ELF-1 (cell line): ENCODE data around the gene CREBBP.

Experiments used
- DNase-seq: peaks from one replicate; pipeline ENCODE4 v3.0.0-alpha.2; 2016; ENCODE audit warnings: low read depth, low spot score

The CREBBP gene

GRCh38 chr16:3856367-3857141, 24.0 kb downstream of the CREBBP start:
- no peak for DNase-seq

- DNase-seq: no peak
Measured at GRCh38 chr16:3854750-3855541, 25.6 kb downstream of the CREBBP start.

GRCh38 chr16:3850544-3850899, 30.0 kb downstream of the CREBBP start:
- DNase-seq: no peak

GRCh38 chr16:3849751-3850543, 30.6 kb downstream of the CREBBP start:
- no peak for DNase-seq

GRCh38 chr16:3846595-3847091, 33.9 kb downstream of the CREBBP start:
- no peak for DNase-seq

- no peak for DNase-seq
Measured at GRCh38 chr16:3846087-3846486, 34.4 kb downstream of the CREBBP start.

- DNase-seq: no peak
Measured at GRCh38 chr16:3842994-3843393, 37.5 kb downstream of the CREBBP start.

GRCh38 chr16:3841729-3842508, 38.6 kb downstream of the CREBBP start:
- no peak for DNase-seq

GRCh38 chr16:3839402-3840184, 40.9 kb downstream of the CREBBP start:
- no peak for DNase-seq

- no peak for DNase-seq
Measured at GRCh38 chr16:3838600-3839401, 41.7 kb downstream of the CREBBP start.

- no peak for DNase-seq
Measured at GRCh38 chr16:3837851-3838586, 42.5 kb downstream of the CREBBP start.

- DNase-seq: no peak
Measured at GRCh38 chr16:3836641-3837040, 43.9 kb downstream of the CREBBP start.

GRCh38 chr16:3835089-3835602, 45.4 kb downstream of the CREBBP start:
- no peak for DNase-seq

- DNase-seq: no peak
Measured at GRCh38 chr16:3832668-3833067, 47.8 kb downstream of the CREBBP start.

- DNase-seq: no peak
Measured at GRCh38 chr16:3830625-3831254, 49.8 kb downstream of the CREBBP start.

- no peak for DNase-seq
Measured at GRCh38 chr16:3829631-3830536, 50.6 kb downstream of the CREBBP start.

GRCh38 chr16:3825940-3826339, 54.6 kb downstream of the CREBBP start:
- no peak for DNase-seq
